Ishikawa (cell line): Measurements from ENCODE around the gene DNAJC15.

Source experiments
- CEBPB ChIP-seq: IDR thresholded peaks from 2 replicates; pipeline ENCODE4 v1.6.1; 2012
- CREB1 ChIP-seq: IDR thresholded peaks from 2 replicates; pipeline ENCODE4 v1.6.1; 2012; ENCODE audit warnings: low read depth
- EGR1 ChIP-seq: IDR thresholded peaks from 2 replicates; pipeline ENCODE4 v1.6.1; 2012
- EP300 ChIP-seq: IDR thresholded peaks from 2 replicates; pipeline ENCODE4 v1.6.1; 2012; ENCODE audit warnings: borderline replicate concordance
- FOXM1 ChIP-seq: IDR thresholded peaks from 2 replicates; pipeline ENCODE4 v1.6.1; 2012; ENCODE audit warnings: low read depth, borderline replicate concordance
- NFIC ChIP-seq: IDR thresholded peaks from 2 replicates; pipeline ENCODE4 v1.6.1; 2012
- RAD21 ChIP-seq: IDR thresholded peaks from 2 replicates; pipeline ENCODE4 v1.6.1; 2012; ENCODE audit warnings: low read depth
- TAF1 ChIP-seq: IDR thresholded peaks from 2 replicates; pipeline ENCODE4 v1.6.1; 2012; ENCODE audit warnings: low read depth, mild to moderate bottlenecking
- TCF12 ChIP-seq: IDR thresholded peaks from 2 replicates; pipeline ENCODE4 v1.6.1; 2012; ENCODE audit warnings: low read depth
- TEAD4 ChIP-seq: IDR thresholded peaks from 2 replicates; pipeline ENCODE4 v1.6.1; 2012
- YY1 ChIP-seq: IDR thresholded peaks from 2 replicates; pipeline ENCODE4 v1.6.1; 2012; ENCODE audit warnings: low read depth
- ZBTB7A ChIP-seq: IDR thresholded peaks from 2 replicates; pipeline ENCODE4 v1.6.1; 2012; ENCODE audit warnings: low read depth
- TF ChIP-seq, protein P1 (sequence below): IDR thresholded peaks from 2 replicates; pipeline ENCODE4 v1.6.1; 2012; ENCODE audit warnings: low read depth, mild to moderate bottlenecking
- TF ChIP-seq, protein P2 (sequence below): IDR thresholded peaks from 2 replicates; pipeline ENCODE4 v1.6.1; 2012
- TF ChIP-seq, protein P3 (sequence below): IDR thresholded peaks from 2 replicates; pipeline ENCODE4 v1.6.1; 2012

Gene DNAJC15

DNA sequence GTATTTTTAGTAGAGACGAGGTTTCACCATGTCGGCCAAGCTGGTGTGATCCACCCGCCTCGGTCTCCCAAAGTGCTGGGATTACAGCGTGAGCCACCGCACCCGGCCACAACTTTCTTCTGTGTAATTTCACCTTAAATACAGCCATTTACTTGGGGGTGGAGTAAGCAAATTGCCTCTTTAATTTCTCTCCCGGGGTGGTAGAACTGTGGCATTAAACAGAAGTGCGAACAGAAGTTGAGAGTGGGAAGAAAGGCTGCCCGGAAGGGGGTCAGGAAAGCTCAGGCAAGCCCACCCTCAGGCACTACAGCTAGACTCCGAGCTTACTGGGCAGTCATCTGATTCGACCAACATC is 475 bp upstream of the DNAJC15 start:
- TF ChIP-seq, protein P1, sequence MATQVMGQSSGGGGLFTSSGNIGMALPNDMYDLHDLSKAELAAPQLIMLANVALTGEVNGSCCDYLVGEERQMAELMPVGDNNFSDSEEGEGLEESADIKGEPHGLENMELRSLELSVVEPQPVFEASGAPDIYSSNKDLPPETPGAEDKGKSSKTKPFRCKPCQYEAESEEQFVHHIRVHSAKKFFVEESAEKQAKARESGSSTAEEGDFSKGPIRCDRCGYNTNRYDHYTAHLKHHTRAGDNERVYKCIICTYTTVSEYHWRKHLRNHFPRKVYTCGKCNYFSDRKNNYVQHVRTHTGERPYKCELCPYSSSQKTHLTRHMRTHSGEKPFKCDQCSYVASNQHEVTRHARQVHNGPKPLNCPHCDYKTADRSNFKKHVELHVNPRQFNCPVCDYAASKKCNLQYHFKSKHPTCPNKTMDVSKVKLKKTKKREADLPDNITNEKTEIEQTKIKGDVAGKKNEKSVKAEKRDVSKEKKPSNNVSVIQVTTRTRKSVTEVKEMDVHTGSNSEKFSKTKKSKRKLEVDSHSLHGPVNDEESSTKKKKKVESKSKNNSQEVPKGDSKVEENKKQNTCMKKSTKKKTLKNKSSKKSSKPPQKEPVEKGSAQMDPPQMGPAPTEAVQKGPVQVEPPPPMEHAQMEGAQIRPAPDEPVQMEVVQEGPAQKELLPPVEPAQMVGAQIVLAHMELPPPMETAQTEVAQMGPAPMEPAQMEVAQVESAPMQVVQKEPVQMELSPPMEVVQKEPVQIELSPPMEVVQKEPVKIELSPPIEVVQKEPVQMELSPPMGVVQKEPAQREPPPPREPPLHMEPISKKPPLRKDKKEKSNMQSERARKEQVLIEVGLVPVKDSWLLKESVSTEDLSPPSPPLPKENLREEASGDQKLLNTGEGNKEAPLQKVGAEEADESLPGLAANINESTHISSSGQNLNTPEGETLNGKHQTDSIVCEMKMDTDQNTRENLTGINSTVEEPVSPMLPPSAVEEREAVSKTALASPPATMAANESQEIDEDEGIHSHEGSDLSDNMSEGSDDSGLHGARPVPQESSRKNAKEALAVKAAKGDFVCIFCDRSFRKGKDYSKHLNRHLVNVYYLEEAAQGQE = no peak
- no peak for TF ChIP-seq NFIC
- TF ChIP-seq, protein P2, sequence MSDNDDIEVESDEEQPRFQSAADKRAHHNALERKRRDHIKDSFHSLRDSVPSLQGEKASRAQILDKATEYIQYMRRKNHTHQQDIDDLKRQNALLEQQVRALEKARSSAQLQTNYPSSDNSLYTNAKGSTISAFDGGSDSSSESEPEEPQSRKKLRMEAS = no peak
- no peak for TF ChIP-seq TCF12
- TF ChIP-seq CEBPB = no peak
- no peak for TF ChIP-seq YY1
- no peak for TF ChIP-seq CREB1
- TF ChIP-seq TEAD4 = no peak
- TF ChIP-seq RAD21 = no peak
- TF ChIP-seq EP300 = no peak
- TF ChIP-seq, protein P3, sequence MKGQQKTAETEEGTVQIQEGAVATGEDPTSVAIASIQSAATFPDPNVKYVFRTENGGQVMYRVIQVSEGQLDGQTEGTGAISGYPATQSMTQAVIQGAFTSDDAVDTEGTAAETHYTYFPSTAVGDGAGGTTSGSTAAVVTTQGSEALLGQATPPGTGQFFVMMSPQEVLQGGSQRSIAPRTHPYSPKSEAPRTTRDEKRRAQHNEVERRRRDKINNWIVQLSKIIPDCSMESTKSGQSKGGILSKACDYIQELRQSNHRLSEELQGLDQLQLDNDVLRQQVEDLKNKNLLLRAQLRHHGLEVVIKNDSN = no peak
- TF ChIP-seq TAF1 = no peak
- no peak for TF ChIP-seq ZBTB7A
- no peak for TF ChIP-seq FOXM1
- no peak for TF ChIP-seq EGR1

DNA sequence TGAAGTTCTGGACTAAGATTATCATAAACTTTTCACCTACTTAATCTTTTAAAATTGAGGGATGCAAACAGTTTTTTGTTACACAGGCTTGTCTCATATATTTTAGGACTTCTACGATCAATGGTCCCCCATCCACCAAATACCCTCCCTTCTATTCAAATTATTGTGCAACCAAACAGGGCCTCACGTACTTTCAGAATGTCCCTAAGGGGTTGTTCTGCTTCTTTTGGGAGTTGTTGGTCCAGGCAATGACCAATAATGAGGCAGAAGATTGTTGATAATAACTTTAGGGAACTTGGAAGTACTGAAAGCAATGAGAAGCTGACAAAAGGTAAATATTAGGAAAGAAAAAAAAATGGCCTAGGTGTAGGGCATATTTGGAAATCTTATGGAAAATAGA is 2.9 kb downstream of the DNAJC15 start:
- TF ChIP-seq, protein P3 = no peak
- TF ChIP-seq RAD21 (no peak), CEBPB (0 out of 2 replicates have a peak, but pooled peaks have one; percentile 17), ZBTB7A (no peak)

DNA sequence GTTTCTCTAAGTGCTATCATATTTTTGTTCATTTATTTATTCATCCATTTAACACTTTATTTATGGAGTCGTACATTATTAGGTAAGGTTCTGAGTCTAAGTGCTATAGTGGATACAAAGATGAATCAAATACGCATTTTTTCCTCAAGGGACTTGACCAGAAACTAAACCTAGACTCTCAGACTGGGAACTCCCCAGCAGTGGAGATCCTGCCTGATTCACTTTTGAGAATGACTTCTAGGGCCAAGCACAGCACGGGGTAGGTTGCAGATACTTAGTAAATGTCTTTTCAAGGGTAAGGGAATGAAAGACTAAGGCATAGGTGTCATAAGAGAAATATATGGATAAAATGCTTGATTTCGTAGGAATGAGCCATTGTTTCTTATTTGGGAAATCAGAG is 7.2 kb downstream of the DNAJC15 start:
- TF ChIP-seq, protein P3 = no peak
- TF ChIP-seq EGR1 = no peak

DNA sequence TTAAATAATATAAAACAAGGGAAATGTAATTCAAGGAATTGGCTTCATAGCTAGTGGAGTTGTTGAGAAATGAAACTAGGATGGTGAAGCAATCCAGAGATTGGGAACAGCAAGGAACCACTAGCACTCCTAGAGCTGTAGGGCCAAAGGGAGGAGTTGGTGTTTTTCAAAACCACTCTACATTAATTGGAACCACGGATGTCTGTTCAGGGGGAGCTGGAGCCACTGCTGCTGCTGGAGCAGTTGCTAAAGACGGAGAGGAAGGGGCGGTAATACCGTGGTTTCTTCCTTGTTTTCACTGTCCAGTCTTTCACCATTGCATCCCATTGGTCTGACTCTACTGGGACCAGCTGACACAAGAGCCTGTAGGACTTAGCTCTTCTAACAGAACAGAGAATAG is 8.5 kb downstream of the DNAJC15 start:
- TF ChIP-seq CREB1 (no peak), FOXM1 (no peak), CEBPB (no peak), YY1 (no peak), EP300 (no peak), EGR1 (no peak), TEAD4 (no peak)

DNA sequence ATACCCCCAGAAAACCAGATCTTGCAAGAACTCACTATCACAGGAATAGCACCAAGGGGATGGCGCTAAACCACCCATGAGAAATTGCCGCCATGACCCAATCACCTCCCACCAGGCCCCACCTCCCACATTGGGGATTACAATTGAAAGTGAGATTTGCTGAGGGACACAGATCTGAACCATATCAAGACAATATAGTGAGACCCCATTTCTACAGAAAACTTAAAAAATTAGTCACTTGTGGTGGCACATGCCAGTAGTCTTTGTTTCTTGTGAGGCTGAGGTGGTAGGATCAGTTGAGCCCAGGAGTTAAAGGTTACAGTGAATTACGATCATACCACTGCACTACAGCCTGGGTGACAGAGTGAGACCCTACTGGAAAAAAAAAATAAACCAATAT is 9.7 kb downstream of the DNAJC15 start:
- no peak for TF ChIP-seq RAD21

DNA sequence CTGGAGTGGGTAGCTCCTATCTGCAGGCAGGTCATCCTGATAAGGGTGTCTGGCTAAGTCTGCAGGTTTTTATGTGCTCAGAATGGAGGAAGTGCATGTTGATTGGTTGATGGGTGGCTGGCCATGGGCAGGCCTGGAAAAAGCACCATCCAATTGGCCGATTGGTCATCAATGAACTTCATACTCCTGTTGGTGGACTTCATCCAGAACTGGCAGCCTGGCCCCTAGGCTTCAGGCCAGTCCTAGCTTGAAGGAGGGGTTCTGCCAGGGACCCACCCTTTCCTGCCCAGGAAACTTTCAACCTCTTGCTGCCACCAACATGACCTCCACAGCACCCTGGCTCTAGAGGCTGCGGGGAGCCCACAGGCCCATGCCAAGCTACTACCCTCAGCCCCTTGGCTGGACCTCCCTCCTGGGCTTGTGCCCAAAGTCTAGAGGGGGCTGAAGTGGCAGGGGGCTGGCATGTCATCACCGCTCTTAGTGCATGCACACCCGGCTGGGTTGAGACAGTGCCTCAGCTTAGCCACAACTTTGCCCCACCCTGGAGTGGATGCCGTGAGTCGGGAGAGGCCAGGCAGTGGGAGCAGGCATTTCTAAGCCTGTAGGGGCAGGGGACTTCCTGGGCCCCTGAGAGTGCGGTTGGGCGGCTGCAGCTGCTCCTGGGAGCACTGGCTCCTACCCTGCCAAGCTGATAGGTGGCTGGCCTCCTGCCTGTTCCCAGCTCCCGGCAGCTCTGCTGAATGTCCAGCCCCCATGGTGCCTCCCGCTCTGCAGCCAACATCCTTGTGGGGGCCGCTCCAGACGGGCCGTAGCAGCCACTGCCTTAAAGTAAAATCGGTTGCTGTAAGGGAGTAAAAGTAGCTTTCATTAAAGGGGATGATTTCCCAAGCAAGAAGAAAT is 13.2 kb downstream of the DNAJC15 start:
- no peak for TF ChIP-seq TEAD4
- TF ChIP-seq CEBPB = no peak
- no peak for TF ChIP-seq NFIC
- no peak for TF ChIP-seq TCF12
- TF ChIP-seq FOXM1 = no peak
- no peak for TF ChIP-seq YY1
- no peak for TF ChIP-seq TAF1
- TF ChIP-seq, protein P3 = no peak
- no peak for TF ChIP-seq EP300
- TF ChIP-seq, protein P2 = no peak
- TF ChIP-seq ZBTB7A = no peak
- TF ChIP-seq RAD21 = no peak
- no peak for TF ChIP-seq CREB1

DNA sequence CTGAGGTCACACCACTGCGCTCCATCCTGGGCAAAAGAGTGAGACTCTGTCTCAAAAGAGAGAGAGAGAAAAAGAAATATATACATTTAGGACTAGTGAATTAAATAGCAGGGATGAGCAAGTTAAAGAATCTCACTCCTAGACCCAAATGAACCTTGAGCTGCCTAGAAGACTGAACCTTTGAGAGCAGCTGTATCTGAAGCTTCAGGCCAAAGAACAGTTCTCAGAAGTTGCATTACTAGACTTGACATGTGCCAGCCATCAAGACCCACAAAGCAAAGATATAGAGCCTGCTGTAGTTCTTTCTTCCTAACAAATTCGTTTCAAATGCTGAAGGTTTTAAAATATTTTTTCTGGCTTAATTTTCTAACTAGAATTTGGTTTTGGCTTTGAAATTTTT is 16.6 kb downstream of the DNAJC15 start:
- no peak for TF ChIP-seq CEBPB
- TF ChIP-seq FOXM1 = no peak
- no peak for TF ChIP-seq TAF1
- TF ChIP-seq RAD21 = no peak
- TF ChIP-seq TEAD4 = no peak
- no peak for TF ChIP-seq NFIC
- TF ChIP-seq EP300 = no peak
- TF ChIP-seq, protein P3 = no peak
- TF ChIP-seq ZBTB7A = no peak
- TF ChIP-seq, protein P1 = no peak
- TF ChIP-seq CREB1 = no peak
- no peak for TF ChIP-seq YY1
- TF ChIP-seq, protein P2 = no peak
- TF ChIP-seq EGR1 = no peak
